ENCODE measurements around the gene AQP12A.

GRCh38 chr2:240707043-240707756 is 15.5 kb downstream of the AQP12A start:
- TF ChIP-seq CTCF (conservative IDR thresholded peaks at IDR 0.05; ENCODE audit: low read depth, low read length): no peak
- no peak for TF ChIP-seq EZH2 (IDR thresholded peaks at IDR 0.05; ENCODE audit: low read length, unreplicated experiment)
